Neural cell (in vitro differentiated cells): ENCODE results near the gene POTEE. TPM values are rescaled to one million over a fixed set of nuclear protein-coding genes. Genes with fewer than 3 reads are reported as not detected.
"Not testable (repeated sequence)": the region's sequence is repeated elsewhere in the genome, so short reads cannot be mapped to it uniquely, and the experiment has no call there.

Experiments used
- H2AFZ ChIP-seq: fragments of 200-600, 300-800 bp; sonication (generic), shearing (Covaris generic); 2 replicates; pipeline ENCODE4 v1.6.0; 2014; ENCODE audit warnings: low read depth, mild to moderate bottlenecking, antibody characterized with exemption, low read length, moderate library complexity
- H3F3A ChIP-seq: fragments of 200-600 bp; shearing (Covaris generic); 2 replicates; pipeline ENCODE4 v1.6.1; 2016; ENCODE audit warnings: mild to moderate bottlenecking, moderate library complexity, mixed read lengths, antibody characterized with exemption, low read length; ENCODE audit not compliant: insufficient read depth, poor library complexity, severe bottlenecking
- H3K27ac ChIP-seq: fragments of 200-600, 300-800 bp; sonication (generic), shearing (Covaris generic); 2 replicates; pipeline ENCODE4 v1.5.1; 2014; ENCODE audit warnings: mild to moderate bottlenecking, low read length, moderate library complexity
- H3K27me3 ChIP-seq: fragments of 300-800, 200-600 bp; sonication (generic), shearing (Covaris generic); 2 replicates; pipeline ENCODE4 v1.6.0; 2014; ENCODE audit warnings: mild to moderate bottlenecking, low read depth, low read length, moderate library complexity; ENCODE audit not compliant: insufficient read depth
- H3K36me3 ChIP-seq: fragments of 300-800, 200-600 bp; sonication (generic), shearing (Covaris generic); 2 replicates; pipeline ENCODE4 v1.5.1; 2014; ENCODE audit warnings: mild to moderate bottlenecking, antibody characterized with exemption, low read length, moderate library complexity; ENCODE audit not compliant: insufficient read depth
- H3K4me2 ChIP-seq: fragments of 300-800, 200-600 bp; sonication (generic), shearing (Covaris generic); 2 replicates; pipeline ENCODE4 v1.6.0; 2014; ENCODE audit warnings: mild to moderate bottlenecking, low read length
- H3K4me3 ChIP-seq: fragments of 300-800, 200-600 bp; sonication (generic), shearing (Covaris generic); 2 replicates; pipeline ENCODE4 v1.5.1; 2014; ENCODE audit warnings: mild to moderate bottlenecking, low read length, moderate library complexity
- H3K79me2 ChIP-seq: fragments of 200-600 bp; shearing (Covaris generic); replicated peaks from 2 replicates; pipeline ENCODE4 v1.6.0; 2014; ENCODE audit warnings: mild to moderate bottlenecking, low read length, moderate library complexity; ENCODE audit not compliant: insufficient read depth
- H3K9ac ChIP-seq: fragments of 300-800, 200-600 bp; sonication (generic), shearing (Covaris generic); 2 replicates; pipeline ENCODE4 v1.6.1; 2016; ENCODE audit warnings: mild to moderate bottlenecking, low read length, mixed read lengths
- H3K9me2 ChIP-seq: fragments of 200-600 bp; shearing (Covaris generic); 2 replicates; pipeline ENCODE4 v1.6.1; 2016; ENCODE audit warnings: mild to moderate bottlenecking, low read length, mixed read lengths; ENCODE audit not compliant: insufficient read depth
- H3K9me3 ChIP-seq: fragments of 200-600, 300-800 bp; sonication (generic), shearing (Covaris generic); 2 replicates; pipeline ENCODE4 v1.6.1; 2016; ENCODE audit warnings: mild to moderate bottlenecking, mixed run types, low read length, moderate library complexity, mixed read lengths
- H4K20me1 ChIP-seq: fragments of 200-600 bp; shearing (Covaris generic); 2 replicates; pipeline ENCODE4 v1.6.1; 2016; ENCODE audit warnings: mild to moderate bottlenecking, mixed run types; ENCODE audit not compliant: insufficient read depth
- EP300 ChIP-seq: fragments of 450-650 bp; conservative IDR thresholded peaks from 2 replicates; pipeline ENCODE4 v1.6.1; 2014; ENCODE audit warnings: antibody characterized with exemption, mild to moderate bottlenecking, moderate library complexity; ENCODE audit not compliant: poor library complexity, severe bottlenecking
- POLR2AphosphoS5 ChIP-seq: IDR thresholded peaks from 2 replicates; pipeline ENCODE4 v1.6.1; 2012
- polyA plus RNA-seq: library from polyadenylated mRNA; depleted of rRNA; stranded (reverse); fragments of >200 nt; gene quantifications from 2 replicates; pipeline ENCODE4 v1.2.3, GENCODE V29; 2014
- small RNA-seq, 3 experiments: library from RNA; depleted of rRNA; stranded (forward); fragments of <200 nt; gene quantifications; one replicate each; pipeline ENCODE3, GENCODE V24; 2012

The POTEE gene
- polyA plus RNA-seq, 1 donor from 2014 or later: 1.3 TPM

GRCh38 chr2:131217238-131217986 lies 8.1 kb downstream of the POTEE start:
- H3K9ac ChIP-seq, H3K4me3 ChIP-seq, H3K79me2 ChIP-seq, H3K4me2 ChIP-seq, H3K36me3 ChIP-seq, H3K27ac ChIP-seq, H3K9me2 ChIP-seq, H3K9me3 ChIP-seq, H2AFZ ChIP-seq, H4K20me1 ChIP-seq, H3K27me3 ChIP-seq, H3F3A ChIP-seq: not testable (repeated sequence)

GRCh38 chr2:131235543-131236449 lies 26.5 kb downstream of the POTEE start:
- H3K9me2 ChIP-seq, H3K27me3 ChIP-seq, H4K20me1 ChIP-seq, H3K9me3 ChIP-seq, H2AFZ ChIP-seq, H3F3A ChIP-seq, H3K79me2 ChIP-seq, H3K4me2 ChIP-seq, H3K4me3 ChIP-seq, H3K36me3 ChIP-seq: not testable (repeated sequence)
- TF ChIP-seq POLR2AphosphoS5: peak; percentile 19
- peak; percentile 51 for TF ChIP-seq EP300
- H3K27ac ChIP-seq: peak overlapping the region; percentile 56
- peak overlapping the region; percentile 17 for H3K9ac ChIP-seq

Small RNA genes within 50 kb of the gene (small RNA-seq; reads per million reads assigned to genes)
- gene AC009477.1 (0 reads per million in 3 experiments), gene RNU6-127P (0 reads per million in 3 experiments)

Other genes with a start within 250 kb of the POTEE start
- 154 and 162 TPM in 2 replicates for gene FAM168B, start 116.1 kb upstream of the POTEE start, polyA plus RNA-seq
- gene PLEKHB2, start 104.2 kb upstream of the POTEE start, polyA plus RNA-seq: 85.0 and 87.0 TPM in 2 replicates
- 0.63 and 0.68 TPM in 2 replicates for gene RAB6D, start 154.6 kb downstream of the POTEE start, polyA plus RNA-seq